CD4-positive, alpha-beta memory T cell (primary cell): ENCODE results near the gene UTF1. TPM values are rescaled to one million over a fixed set of nuclear protein-coding genes. Genes with fewer than 3 reads are reported as not detected.

Experiments used
- CTCF ChIA-PET: fragments of 350-600 bp; sonication (Branson Sonifier 250); formaldehyde crosslinking; loops from one replicate; lab custom pipeline; 2021; ENCODE audit warnings: inconsistent platforms; ENCODE audit not compliant: partially characterized antibody; lab: Charles Lee
- POLR2A ChIA-PET: fragments of 350-600 bp; sonication (Branson Sonifier 250); formaldehyde crosslinking; loops from one replicate; lab custom pipeline; 2021; ENCODE audit not compliant: partially characterized antibody; lab: Charles Lee
- DNase-seq, 5 donors: peaks; one replicate each; pipeline versions ENCODE4 v3.0.0 to v3.0.0-alpha.2; 2020 to 2022; ENCODE audit warnings: mixed read lengths in 1 of 5
- H3K27ac ChIP-seq: one replicate; pipeline ENCODE4 v1.7.0; 2013; ENCODE audit warnings: low read depth, low read length
- H3K27me3 ChIP-seq: 2 replicates; pipeline ENCODE4 v1.7.0; 2013; ENCODE audit warnings: mild to moderate bottlenecking, low read length, moderate library complexity; ENCODE audit not compliant: insufficient read depth
- H3K36me3 ChIP-seq: 2 replicates; pipeline ENCODE4 v1.7.0; 2013; ENCODE audit warnings: mild to moderate bottlenecking, low read length, moderate library complexity; ENCODE audit not compliant: insufficient read depth
- H3K4me1 ChIP-seq: 2 replicates; pipeline ENCODE4 v1.7.0; 2013; ENCODE audit warnings: mild to moderate bottlenecking, low read length, moderate library complexity; ENCODE audit not compliant: insufficient read depth
- H3K4me3 ChIP-seq, 2 donors: one replicate each; pipeline ENCODE4 v1.7.0; 2013; ENCODE audit warnings: low read length in 2 of 2, mild to moderate bottlenecking in 1 of 2
- H3K9me3 ChIP-seq, 2 donors: one replicate each; pipeline ENCODE4 v1.7.0; 2013; ENCODE audit warnings: low read length in 2 of 2, control low read depth in 1 of 2; ENCODE audit not compliant: control insufficient read depth in 1 of 2
- H3K27ac Mint-ChIP-seq, 7 donors: one replicate each; pipeline ENCODE4 v1.8.0; 2020 to 2021; ENCODE audit warnings: mixed read lengths in 7 of 7, mild to moderate bottlenecking in 6 of 7, inconsistent platforms in 3 of 7, moderate library complexity in 3 of 7
- H3K27me3 Mint-ChIP-seq, 2 donors: one replicate each; pipeline ENCODE4 v1.8.0; 2020 to 2021; ENCODE audit warnings: mixed read lengths in 2 of 2
- H3K36me3 Mint-ChIP-seq, 2 donors: one replicate each; pipeline ENCODE4 v1.8.0; 2020 to 2021; ENCODE audit warnings: mixed read lengths in 2 of 2, inconsistent platforms in 1 of 2, mild to moderate bottlenecking in 1 of 2
- H3K4me1 Mint-ChIP-seq, 4 donors: one replicate each; pipeline ENCODE4 v1.8.0; 2020 to 2021; ENCODE audit warnings: mixed read lengths in 4 of 4, mild to moderate bottlenecking in 1 of 4
- H3K4me3 Mint-ChIP-seq, 8 donors: one replicate each; pipeline ENCODE4 v1.8.0; 2020 to 2021; ENCODE audit warnings: mixed read lengths in 8 of 8, mild to moderate bottlenecking in 7 of 8, moderate library complexity in 6 of 8, inconsistent platforms in 3 of 8
- H3K9me3 Mint-ChIP-seq, 8 donors: one replicate each; pipeline ENCODE4 v1.8.0; 2020 to 2021; ENCODE audit warnings: mixed read lengths in 8 of 8, mild to moderate bottlenecking in 5 of 8, inconsistent platforms in 3 of 8, moderate library complexity in 1 of 8
- intact Hi-C: fragments of 100-400 bp; cut with micrococcal nuclease; formaldehyde crosslinking; loops from one replicate; pipeline ENCODE4 v1.15.1; 2023
- polyA plus RNA-seq, 2 donors: library from polyadenylated mRNA; unstranded; fragments of 300-500 nt; fragmentation: Illumina TruSeq; gene quantifications; one replicate each; pipeline ENCODE4 v1.2.3, GENCODE V29; 2021
- total RNA-seq, 2 experiments: library from RNA; stranded (reverse); gene quantifications; one replicate each; pipeline ENCODE4 v1.2.3, GENCODE V29; 2021

Gene UTF1
- total and polyA plus RNA-seq, 4 experiments from 2014 or later, result not detected

- no peaks in the 10 kb centered on the region for H3K9me3 ChIP-seq
- H3K4me3 Mint-ChIP-seq, result no peak overlapping the region
- peaks cover 24% of the 10 kb centered on the region for H3K4me1 ChIP-seq
- H3K27me3 Mint-ChIP-seq, result no peaks in the 10 kb centered on the region
- peak overlapping the region in 2 of 7 donors; percentile 18 to 25 for H3K27ac Mint-ChIP-seq
- H3K9me3 Mint-ChIP-seq, result no peaks in the 10 kb centered on the region
- H3K36me3 ChIP-seq, result peaks cover 45% of the 10 kb centered on the region
- ChIA-PET CTCF (interaction anchor here (1.0 kb wide), 1 partner anchor 35 kb away, joined by 3 read pairs; no protein-coding TSS in a partner anchor), POLR2A (interaction anchor here (0.7 to 11.6 kb wide), 2 partner anchors 11 to 35 kb away, joined by 4 to 236 read pairs; no protein-coding TSS in a partner anchor)
- peaks cover 0 to 25% (median 11%) of the 10 kb centered on the region in 4 donors for H3K4me1 Mint-ChIP-seq
- peak in 1 of 5 donors; percentile 41 for DNase-seq
- intact Hi-C loops, result no loop called here
- H3K27me3 ChIP-seq, result no peaks in the 10 kb centered on the region
- H3K4me3 ChIP-seq, result no peak overlapping the region
- H3K27ac ChIP-seq, result no peak overlapping the region
- H3K36me3 Mint-ChIP-seq, result peaks cover 0 to 30% of the 10 kb centered on the region in 2 donors
Measured at GRCh38 chr10:133272301-133272963, 42.4 kb downstream of the UTF1 start.

GRCh38 chr10:133272964-133273420, 43.0 kb downstream of the UTF1 start:
- peaks cover 4 to 31% (median 16%) of the 10 kb centered on the region in 4 donors for H3K4me1 Mint-ChIP-seq
- peaks cover 45% of the 10 kb centered on the region for H3K36me3 ChIP-seq
- H3K27ac ChIP-seq, result peak overlapping the region; percentile 52
- intact Hi-C loops, result no loop called here
- ChIA-PET POLR2A (interaction anchor here (11.6 kb wide), 1 partner anchor 11 kb away, joined by 236 read pairs; no protein-coding TSS in a partner anchor), CTCF (interaction anchor here (1.0 kb wide), 1 partner anchor 35 kb away, joined by 3 read pairs; no protein-coding TSS in a partner anchor)
- H3K9me3 ChIP-seq, result no peaks in the 10 kb centered on the region
- peaks cover 0 to 30% of the 10 kb centered on the region in 2 donors for H3K36me3 Mint-ChIP-seq
- peaks cover 30% of the 10 kb centered on the region for H3K4me1 ChIP-seq
- no peak overlapping the region for H3K4me3 Mint-ChIP-seq
- no peaks in the 10 kb centered on the region for H3K27me3 Mint-ChIP-seq
- no peak overlapping the region for H3K4me3 ChIP-seq
- H3K9me3 Mint-ChIP-seq, result no peaks in the 10 kb centered on the region
- peak in 1 of 5 donors; percentile 40 for DNase-seq
- no peaks in the 10 kb centered on the region for H3K27me3 ChIP-seq
- peak overlapping the region in 2 of 7 donors; percentile 23 to 57 for H3K27ac Mint-ChIP-seq

GRCh38 chr10:133273534-133274143, 43.6 kb downstream of the UTF1 start:
- DNase-seq, result no peak
- Histone ChIP-seq H3K36me3 (peaks cover 40% of the 10 kb centered on the region), H3K9me3 (no peaks in the 10 kb centered on the region), H3K27me3 (no peaks in the 10 kb centered on the region), H3K4me3 (no peak overlapping the region), H3K4me1 (peaks cover 36% of the 10 kb centered on the region), H3K27ac (peak overlapping the region; percentile 52)
- POLR2A ChIA-PET, result interaction anchor here (11.6 kb wide), 1 partner anchor 12 kb away, joined by 236 read pairs; no protein-coding TSS in a partner anchor
- intact Hi-C loops, result loop anchor here (2.0 kb wide), 1 partner anchor 13 kb away; no protein-coding TSS in a partner anchor
- Mint-ChIP-seq H3K27me3 (no peaks in the 10 kb centered on the region), H3K4me1 (peaks cover 10 to 37% (median 22%) of the 10 kb centered on the region in 4 donors), H3K36me3 (peaks cover 0 to 34% of the 10 kb centered on the region in 2 donors), H3K27ac (peak overlapping the region in 4 of 7 donors; percentile 9 to 65 (median 18)), H3K9me3 (no peaks in the 10 kb centered on the region), H3K4me3 (peak overlapping the region in 1 of 8 donors; percentile 30)
- CTCF ChIA-PET, result interaction anchor here (1.2 to 2.6 kb wide), 2 partner anchors 9 to 130 kb away, joined by 3 to 10 read pairs; no protein-coding TSS in a partner anchor

- H3K27me3 Mint-ChIP-seq, result no peaks in the 10 kb centered on the region
- H3K4me1 Mint-ChIP-seq, result peaks cover 15 to 51% (median 34%) of the 10 kb centered on the region in 4 donors
- intact Hi-C loops, result loop anchor here (1.0 to 2.0 kb wide), 4 partner anchors 11 to 131 kb away; partner anchors contain the start of genes TUBGCP2 and ZNF511
- peak overlapping the region; percentile 99 for H3K27ac ChIP-seq
- peaks cover 29% of the 10 kb centered on the region for H3K36me3 ChIP-seq
- H3K27me3 ChIP-seq, result no peaks in the 10 kb centered on the region
- POLR2A ChIA-PET, result interaction anchor here (0.7 to 11.6 kb wide), 6 partner anchors 13 to 115 kb away, joined by 3 to 236 read pairs (median 5); partner anchors contain the start of gene CALY
- H3K36me3 Mint-ChIP-seq, result peaks cover 0 to 36% of the 10 kb centered on the region in 2 donors
- peak overlapping the region; percentile 91 to 92 for H3K4me3 ChIP-seq
- H3K4me1 ChIP-seq, result peaks cover 50% of the 10 kb centered on the region
- DNase-seq, result peak; percentile 80 to 96 (median 81)
- H3K9me3 ChIP-seq, result no peaks in the 10 kb centered on the region
- H3K4me3 Mint-ChIP-seq, result peak overlapping the region; percentile 90 to 94 (median 92)
- no peaks in the 10 kb centered on the region for H3K9me3 Mint-ChIP-seq
- CTCF ChIA-PET, result interaction anchor here (1.1 to 3.4 kb wide), 6 partner anchors 11 to 132 kb away, joined by 3 to 19 read pairs (median 6); no protein-coding TSS in a partner anchor
- peak overlapping the region; percentile 94 to 98 (median 97) for H3K27ac Mint-ChIP-seq
Measured at GRCh38 chr10:133274751-133275683, 45.0 kb downstream of the UTF1 start.

- Mint-ChIP-seq H3K27me3 (no peaks in the 10 kb centered on the region), H3K36me3 (peaks cover 0 to 33% of the 10 kb centered on the region in 2 donors), H3K4me1 (peaks cover 15 to 53% (median 35%) of the 10 kb centered on the region in 4 donors), H3K9me3 (no peaks in the 10 kb centered on the region), H3K27ac (peak overlapping the region; percentile 94 to 98 (median 97)), H3K4me3 (peak overlapping the region; percentile 90 to 94 (median 92))
- peak overlapping the region; percentile 99 for H3K27ac ChIP-seq
- peak in 4 of 5 donors; percentile 34 to 70 (median 43) for DNase-seq
- no peaks in the 10 kb centered on the region for H3K27me3 ChIP-seq
- CTCF ChIA-PET, result interaction anchor here (1.0 to 3.4 kb wide), 6 partner anchors 11 to 54 kb away, joined by 4 to 19 read pairs (median 6); no protein-coding TSS in a partner anchor
- POLR2A ChIA-PET, result interaction anchor here (0.7 to 11.6 kb wide), 6 partner anchors 14 to 114 kb away, joined by 3 to 236 read pairs (median 5); partner anchors contain the start of gene CALY
- peaks cover 50% of the 10 kb centered on the region for H3K4me1 ChIP-seq
- H3K4me3 ChIP-seq, result peak overlapping the region; percentile 91 to 92
- H3K9me3 ChIP-seq, result no peaks in the 10 kb centered on the region
- intact Hi-C loops, result loop anchor here (1.0 to 2.0 kb wide), 4 partner anchors 11 to 131 kb away; partner anchors contain the start of genes TUBGCP2 and ZNF511
- H3K36me3 ChIP-seq, result peaks cover 22% of the 10 kb centered on the region
Measured at GRCh38 chr10:133275684-133276092, 45.7 kb downstream of the UTF1 start.

GRCh38 chr10:133276100-133276434, 46.0 kb downstream of the UTF1 start:
- Mint-ChIP-seq H3K4me1 (peaks cover 15 to 53% (median 35%) of the 10 kb centered on the region in 4 donors), H3K27me3 (no peaks in the 10 kb centered on the region), H3K9me3 (no peaks in the 10 kb centered on the region), H3K36me3 (peaks cover 0 to 31% of the 10 kb centered on the region in 2 donors), H3K27ac (peak overlapping the region; percentile 94 to 98 (median 97)), H3K4me3 (peak overlapping the region; percentile 90 to 94 (median 92))
- H3K9me3 ChIP-seq, result no peaks in the 10 kb centered on the region
- H3K36me3 ChIP-seq, result peaks cover 19% of the 10 kb centered on the region
- H3K4me3 ChIP-seq, result peak overlapping the region; percentile 91 to 92
- H3K27me3 ChIP-seq, result no peaks in the 10 kb centered on the region
- ChIA-PET POLR2A (interaction anchor here (1.0 to 11.6 kb wide), 5 partner anchors 15 to 114 kb away, joined by 3 to 236 read pairs (median 6); partner anchors contain the start of gene CALY), CTCF (interaction anchor here (1.0 to 3.4 kb wide), 5 partner anchors 12 to 54 kb away, joined by 4 to 19 read pairs (median 5); no protein-coding TSS in a partner anchor)
- H3K4me1 ChIP-seq, result peaks cover 50% of the 10 kb centered on the region
- DNase-seq, result no peak
- intact Hi-C loops, result no loop called here
- peak overlapping the region; percentile 99 for H3K27ac ChIP-seq
